Ammon's horn (tissue), 1 donor: Measurements from ENCODE around the gene PAXX.

Source experiments
- DNase-seq: peaks from one replicate; pipeline ENCODE4 v3.0.0-alpha.2; 2016; ENCODE audit warnings: low spot score

Gene PAXX

GRCh38 chr9:137018761-137019559, 26.7 kb downstream of the PAXX start:
- DNase-seq = no peak

GRCh38 chr9:137019891-137020683, 27.9 kb downstream of the PAXX start:
- DNase-seq = no peak

- no peak for DNase-seq
These were observed 28.7 kb downstream of the PAXX start for GRCh38 chr9:137020771-137021567.

- DNase-seq = no peak
These were observed 29.4 kb downstream of the PAXX start for GRCh38 chr9:137021568-137021978.

- DNase-seq = peak; percentile 96
These were observed 29.9 kb downstream of the PAXX start for GRCh38 chr9:137021979-137022661.

GRCh38 chr9:137022662-137023008, 30.4 kb downstream of the PAXX start:
- no peak for DNase-seq

- no peak for DNase-seq
These were observed 30.9 kb downstream of the PAXX start for GRCh38 chr9:137023157-137023556.

GRCh38 chr9:137023583-137023991, 31.4 kb downstream of the PAXX start:
- DNase-seq = peak; percentile 84

GRCh38 chr9:137025517-137025966, 33.3 kb downstream of the PAXX start:
- peak; percentile 99 for DNase-seq

- DNase-seq = no peak
These were observed 34.2 kb downstream of the PAXX start for GRCh38 chr9:137026384-137026783.

- DNase-seq = no peak
These were observed 34.6 kb downstream of the PAXX start for GRCh38 chr9:137026828-137027227.

GRCh38 chr9:137027369-137028262, 35.4 kb downstream of the PAXX start, which contains the start of gene ABCA2:
Gene ABCA2, minus strand, starts transcription at chr9:137028237. Its CDS starts 97 bp downstream, at chr9:137028140.
- no peak for DNase-seq

GRCh38 chr9:137028263-137029057, 36.2 kb downstream of the PAXX start:
- peak; percentile 81 for DNase-seq

- DNase-seq = peak; percentile 86
These were observed 37.1 kb downstream of the PAXX start for GRCh38 chr9:137029058-137029936.

GRCh38 chr9:137030006-137030405, 37.8 kb downstream of the PAXX start:
- DNase-seq = no peak

GRCh38 chr9:137030538-137031527, 38.6 kb downstream of the PAXX start:
- DNase-seq = peak; percentile 35

GRCh38 chr9:137031904-137032640, 39.9 kb downstream of the PAXX start, which contains the start of gene FUT7:
Gene FUT7, minus strand, starts transcription at chr9:137032088. Its CDS starts 97 bp downstream, at chr9:137031991.
- no peak for DNase-seq
